Islet of Langerhans (tissue), 1 donor: ENCODE measurements around the gene PTPRT.
A peak's percentile ranks its signal among the peaks of the same experiment; 100 is the strongest.
"Not testable (repeated sequence)": the region's sequence is repeated elsewhere in the genome, so short reads cannot be mapped to it uniquely, and the experiment has no call there.

Experiments used
- FAIRE-seq: peaks from one replicate; lab custom pipeline; 2011; peaks lifted over from hg19 to GRCh38; lab: Jason Lieb, UNC

PTPRT gene

GRCh38 chr20:42910808-42911207 is 278.9 kb downstream of the PTPRT start:
- not testable (repeated sequence) for FAIRE-seq

- no peak for FAIRE-seq
Observed at GRCh38 chr20:42907730-42908129, 282.0 kb downstream of the PTPRT start.

- no peak for FAIRE-seq
Observed at GRCh38 chr20:42906120-42906519, 283.6 kb downstream of the PTPRT start.

- FAIRE-seq = no peak
Observed at GRCh38 chr20:42902509-42902908, 287.2 kb downstream of the PTPRT start.

- no peak for FAIRE-seq
Observed at GRCh38 chr20:42901689-42902440, 287.8 kb downstream of the PTPRT start.

- FAIRE-seq = not testable (repeated sequence)
Observed at GRCh38 chr20:42900764-42901163, 288.9 kb downstream of the PTPRT start.

- no peak for FAIRE-seq
Observed at GRCh38 chr20:42895020-42895419, 294.7 kb downstream of the PTPRT start.

- FAIRE-seq = no peak
Observed at GRCh38 chr20:42894483-42894882, 295.2 kb downstream of the PTPRT start.

- no peak for FAIRE-seq
Observed at GRCh38 chr20:42889517-42889916, 300.2 kb downstream of the PTPRT start.

- no peak for FAIRE-seq
Observed at GRCh38 chr20:42887281-42887680, 302.4 kb downstream of the PTPRT start.

GRCh38 chr20:42886801-42887200 is 302.9 kb downstream of the PTPRT start:
- FAIRE-seq = no peak

GRCh38 chr20:42886046-42886445 is 303.7 kb downstream of the PTPRT start:
- FAIRE-seq = no peak

- no peak for FAIRE-seq
Observed at GRCh38 chr20:42875581-42875980, 314.1 kb downstream of the PTPRT start.

GRCh38 chr20:42873259-42873658 is 316.4 kb downstream of the PTPRT start:
- FAIRE-seq = no peak

- FAIRE-seq = no peak
Observed at GRCh38 chr20:42864116-42864515, 325.6 kb downstream of the PTPRT start.

GRCh38 chr20:42862446-42862845 is 327.3 kb downstream of the PTPRT start:
- no peak for FAIRE-seq

GRCh38 chr20:42857446-42857845 is 332.3 kb downstream of the PTPRT start:
- no peak for FAIRE-seq

GRCh38 chr20:42855896-42856295 is 333.8 kb downstream of the PTPRT start:
- no peak for FAIRE-seq

- no peak for FAIRE-seq
Observed at GRCh38 chr20:42852691-42853090, 337.0 kb downstream of the PTPRT start.

GRCh38 chr20:42846784-42847490 is 342.8 kb downstream of the PTPRT start:
- FAIRE-seq = no peak

GRCh38 chr20:42844751-42845150 is 345.0 kb downstream of the PTPRT start:
- FAIRE-seq = no peak

- peak; percentile 89 for FAIRE-seq
Observed at GRCh38 chr20:42837456-42837855, 352.2 kb downstream of the PTPRT start.

- no peak for FAIRE-seq
Observed at GRCh38 chr20:42836339-42836738, 353.4 kb downstream of the PTPRT start.

GRCh38 chr20:42807876-42808275 is 381.8 kb downstream of the PTPRT start:
- FAIRE-seq = no peak
